ENCODE results near the gene DNAH14.
"Not testable (repeated sequence)": the region's sequence is repeated elsewhere in the genome, so short reads cannot be mapped to it uniquely, and the experiment has no call there.

DNA sequence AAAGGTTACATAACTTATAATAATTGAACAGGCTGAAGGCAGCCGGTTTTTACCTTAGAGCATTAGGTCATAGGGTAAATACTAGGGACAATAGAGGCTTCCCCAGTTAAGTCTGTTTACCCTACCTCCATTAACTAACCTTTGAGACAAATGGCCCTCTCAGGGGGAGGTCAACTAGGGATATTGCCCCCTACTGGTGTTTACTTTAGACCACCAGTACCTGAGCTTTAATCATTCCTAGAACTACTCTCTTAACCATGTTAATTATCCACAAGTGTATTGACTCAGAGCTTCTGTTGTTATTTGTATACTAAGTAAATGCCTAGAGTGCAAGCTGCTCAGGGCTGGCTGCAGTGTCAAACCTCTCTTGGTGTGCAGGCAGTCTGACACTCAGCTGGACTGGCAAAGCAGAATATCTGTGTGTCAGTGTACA lies 52.5 kb downstream of the DNAH14 start:
- TF ChIP-seq, protein P1, sequence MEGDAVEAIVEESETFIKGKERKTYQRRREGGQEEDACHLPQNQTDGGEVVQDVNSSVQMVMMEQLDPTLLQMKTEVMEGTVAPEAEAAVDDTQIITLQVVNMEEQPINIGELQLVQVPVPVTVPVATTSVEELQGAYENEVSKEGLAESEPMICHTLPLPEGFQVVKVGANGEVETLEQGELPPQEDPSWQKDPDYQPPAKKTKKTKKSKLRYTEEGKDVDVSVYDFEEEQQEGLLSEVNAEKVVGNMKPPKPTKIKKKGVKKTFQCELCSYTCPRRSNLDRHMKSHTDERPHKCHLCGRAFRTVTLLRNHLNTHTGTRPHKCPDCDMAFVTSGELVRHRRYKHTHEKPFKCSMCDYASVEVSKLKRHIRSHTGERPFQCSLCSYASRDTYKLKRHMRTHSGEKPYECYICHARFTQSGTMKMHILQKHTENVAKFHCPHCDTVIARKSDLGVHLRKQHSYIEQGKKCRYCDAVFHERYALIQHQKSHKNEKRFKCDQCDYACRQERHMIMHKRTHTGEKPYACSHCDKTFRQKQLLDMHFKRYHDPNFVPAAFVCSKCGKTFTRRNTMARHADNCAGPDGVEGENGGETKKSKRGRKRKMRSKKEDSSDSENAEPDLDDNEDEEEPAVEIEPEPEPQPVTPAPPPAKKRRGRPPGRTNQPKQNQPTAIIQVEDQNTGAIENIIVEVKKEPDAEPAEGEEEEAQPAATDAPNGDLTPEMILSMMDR (IDR thresholded peaks at IDR 0.05) = not testable (repeated sequence)
- not testable (repeated sequence) for TF ChIP-seq ZFX (IDR thresholded peaks at IDR 0.05; ENCODE audit: borderline replicate concordance)

Data from 22Rv1 (cell line).